ENCODE measurements around the gene ZEB2. TPM values are rescaled to one million over a fixed set of nuclear protein-coding genes. Genes with fewer than 3 reads are reported as not detected.

ZEB2 gene
- total and polyA plus RNA-seq, 2 donors from 2014 or later, result 8.3 to 136 TPM

DNA sequence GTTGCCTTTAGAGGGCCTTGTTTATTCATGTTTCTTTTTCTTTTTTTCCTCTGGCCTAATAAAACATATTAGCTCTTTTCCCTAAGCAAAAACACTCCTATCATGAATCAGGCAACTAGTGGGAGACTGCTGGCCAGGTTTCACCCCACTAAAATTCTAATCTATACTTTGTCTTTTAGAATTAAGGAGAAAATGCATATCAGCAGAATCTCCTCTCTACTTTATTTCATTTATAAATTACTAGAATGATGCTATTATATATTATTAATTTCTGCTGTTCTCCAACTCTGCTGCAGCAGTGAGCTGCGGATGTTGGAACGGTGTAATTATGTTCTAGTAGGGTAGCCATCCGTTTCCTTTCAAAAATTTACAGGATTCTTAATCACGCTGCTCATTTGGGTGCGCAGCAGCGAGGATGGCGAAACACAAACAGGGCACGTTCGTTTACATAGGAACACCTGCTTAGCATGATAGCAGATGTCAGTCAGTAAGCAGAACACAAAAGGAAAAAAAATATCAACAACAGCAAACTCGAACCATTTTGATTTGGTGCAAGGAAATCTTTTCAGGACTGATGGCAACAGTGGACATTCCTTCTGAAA lies 30.5 kb downstream of the ZEB2 start:
- H3K27ac ChIP-seq (ENCODE audit: low read depth in 2 of 2, low read length in 2 of 2), result no peak overlapping the region

DNA sequence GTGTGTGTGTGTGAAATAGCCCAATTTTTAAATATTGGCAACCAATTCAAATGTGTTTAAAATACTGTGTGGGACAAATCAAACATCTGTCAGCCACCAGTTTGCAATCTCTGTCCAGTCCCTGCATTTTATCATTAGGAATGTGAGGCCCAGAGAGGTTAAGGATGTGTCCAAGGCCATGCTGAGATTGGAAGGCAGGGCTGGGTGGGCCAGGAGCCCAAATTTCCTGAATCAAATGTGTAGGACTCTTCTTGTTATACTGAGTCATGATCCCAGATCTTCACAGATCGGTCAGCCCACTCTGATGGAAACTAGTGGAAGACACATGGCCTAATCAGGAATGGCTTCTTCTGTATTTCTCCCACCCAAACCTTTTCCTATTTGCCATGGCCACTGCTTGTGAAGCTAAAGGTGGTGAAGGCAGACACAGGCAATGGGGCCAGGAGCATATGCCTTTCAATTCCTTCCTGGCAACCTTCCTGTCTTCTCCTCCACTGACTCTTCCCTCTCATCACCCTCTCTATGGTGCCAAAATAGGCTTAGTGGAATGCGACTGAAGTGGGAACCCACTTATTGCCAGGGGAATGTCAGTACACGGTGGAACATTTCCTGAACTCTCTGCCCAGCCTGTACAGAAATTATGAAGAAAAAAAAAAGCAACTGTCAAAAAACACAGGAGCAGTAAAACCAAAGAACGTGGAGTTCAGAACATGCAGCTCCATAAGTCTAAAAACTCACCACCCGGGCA lies 35.5 kb downstream of the ZEB2 start:
- intact Hi-C loops (cut with DNase I), result no loop called here
- H3K27me3 ChIP-seq (ENCODE audit: control insufficient read depth, insufficient read depth, low read length), result no peaks in the 10 kb centered on the region
- H3K36me3 ChIP-seq (ENCODE audit: control insufficient read depth in 2 of 3, insufficient read depth in 3 of 3, low read length in 3 of 3), result no peaks in the 10 kb centered on the region
- peaks cover 0 to 3% (median 3%) of the 10 kb centered on the region in 3 donors for H3K4me1 ChIP-seq (ENCODE audit: control insufficient read depth in 2 of 3, insufficient read depth in 2 of 3, low read depth in 1 of 3, low read length in 3 of 3)
- no peaks in the 10 kb centered on the region for H3K9me3 ChIP-seq (ENCODE audit: control insufficient read depth in 2 of 3, insufficient read depth in 1 of 3, low read length in 3 of 3)
- no peak overlapping the region for H3K9ac ChIP-seq (ENCODE audit: low read length in 3 of 3)
- DNase-seq, result no peak
- no peak overlapping the region for H3K4me3 ChIP-seq (ENCODE audit: low read length in 3 of 3)
- no peak overlapping the region for H3K27ac ChIP-seq (ENCODE audit: low read depth in 2 of 2, low read length in 2 of 2)
- TF ChIP-seq, protein P1, sequence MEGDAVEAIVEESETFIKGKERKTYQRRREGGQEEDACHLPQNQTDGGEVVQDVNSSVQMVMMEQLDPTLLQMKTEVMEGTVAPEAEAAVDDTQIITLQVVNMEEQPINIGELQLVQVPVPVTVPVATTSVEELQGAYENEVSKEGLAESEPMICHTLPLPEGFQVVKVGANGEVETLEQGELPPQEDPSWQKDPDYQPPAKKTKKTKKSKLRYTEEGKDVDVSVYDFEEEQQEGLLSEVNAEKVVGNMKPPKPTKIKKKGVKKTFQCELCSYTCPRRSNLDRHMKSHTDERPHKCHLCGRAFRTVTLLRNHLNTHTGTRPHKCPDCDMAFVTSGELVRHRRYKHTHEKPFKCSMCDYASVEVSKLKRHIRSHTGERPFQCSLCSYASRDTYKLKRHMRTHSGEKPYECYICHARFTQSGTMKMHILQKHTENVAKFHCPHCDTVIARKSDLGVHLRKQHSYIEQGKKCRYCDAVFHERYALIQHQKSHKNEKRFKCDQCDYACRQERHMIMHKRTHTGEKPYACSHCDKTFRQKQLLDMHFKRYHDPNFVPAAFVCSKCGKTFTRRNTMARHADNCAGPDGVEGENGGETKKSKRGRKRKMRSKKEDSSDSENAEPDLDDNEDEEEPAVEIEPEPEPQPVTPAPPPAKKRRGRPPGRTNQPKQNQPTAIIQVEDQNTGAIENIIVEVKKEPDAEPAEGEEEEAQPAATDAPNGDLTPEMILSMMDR (IDR thresholded peaks at IDR 0.05; ENCODE audit: borderline replicate concordance, extremely low read depth, insufficient read depth), result no peak
- no peak for FAIRE-seq

More for the DNA sequence above, 30.5 kb downstream of the ZEB2 start:
- FAIRE-seq, result no peak
- H3K4me3 ChIP-seq (ENCODE audit: low read length in 3 of 3), result peak overlapping the region in 1 of 3 donors; percentile 10
- DNase-seq, result peak in 1 of 5 donors; percentile 51
- no peaks in the 10 kb centered on the region for H3K27me3 ChIP-seq (ENCODE audit: control insufficient read depth, insufficient read depth, low read length)
- H3K4me1 ChIP-seq (ENCODE audit: control insufficient read depth in 2 of 3, insufficient read depth in 2 of 3, low read depth in 1 of 3, low read length in 3 of 3), result peaks cover 0 to 3% (median 0%) of the 10 kb centered on the region in 3 donors
- no peaks in the 10 kb centered on the region for H3K9me3 ChIP-seq (ENCODE audit: control insufficient read depth in 2 of 3, insufficient read depth in 1 of 3, low read length in 3 of 3)
- TF ChIP-seq, protein P1 (IDR thresholded peaks at IDR 0.05; ENCODE audit: borderline replicate concordance, extremely low read depth, insufficient read depth), result no peak
- H3K36me3 ChIP-seq (ENCODE audit: control insufficient read depth in 2 of 3, insufficient read depth in 3 of 3, low read length in 3 of 3), result no peaks in the 10 kb centered on the region
- intact Hi-C loops (cut with DNase I), result no loop called here
- H3K9ac ChIP-seq (ENCODE audit: low read length in 3 of 3), result no peak overlapping the region

DNA sequence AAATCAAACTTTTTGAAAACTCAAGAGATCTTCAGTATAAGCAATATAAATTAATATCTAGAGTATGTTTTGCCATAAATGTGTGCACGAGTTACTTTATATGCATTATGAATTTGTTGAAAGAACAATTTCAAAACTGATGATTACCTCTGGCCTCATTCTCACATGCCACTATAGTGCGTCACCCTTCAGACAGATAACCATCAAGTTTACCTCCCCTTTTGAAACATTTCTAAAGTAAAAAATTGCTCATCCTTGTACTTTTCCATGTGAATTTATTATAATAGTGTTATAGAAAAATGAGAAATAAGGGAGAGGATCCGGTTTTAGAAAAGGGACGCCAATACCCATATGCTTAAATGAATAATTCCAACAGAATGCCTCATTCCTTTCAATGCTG lies 38.3 kb downstream of the ZEB2 start:
- no peak for FAIRE-seq
- no peak for DNase-seq
- TF ChIP-seq, protein P1 (IDR thresholded peaks at IDR 0.05; ENCODE audit: borderline replicate concordance, extremely low read depth, insufficient read depth), result no peak
- no peak overlapping the region for H3K9ac ChIP-seq (ENCODE audit: low read length in 3 of 3)
- H3K27ac ChIP-seq (ENCODE audit: low read depth in 2 of 2, low read length in 2 of 2), result no peak overlapping the region
- no peaks in the 10 kb centered on the region for H3K36me3 ChIP-seq (ENCODE audit: control insufficient read depth in 2 of 3, insufficient read depth in 3 of 3, low read length in 3 of 3)
- H3K4me3 ChIP-seq (ENCODE audit: low read length in 3 of 3), result no peak overlapping the region
- no peaks in the 10 kb centered on the region for H3K27me3 ChIP-seq (ENCODE audit: control insufficient read depth, insufficient read depth, low read length)
- intact Hi-C loops (cut with DNase I), result no loop called here
- H3K4me1 ChIP-seq (ENCODE audit: control insufficient read depth in 2 of 3, insufficient read depth in 2 of 3, low read depth in 1 of 3, low read length in 3 of 3), result peaks cover 0 to 7% (median 7%) of the 10 kb centered on the region in 3 donors
- H3K9me3 ChIP-seq (ENCODE audit: control insufficient read depth in 2 of 3, insufficient read depth in 1 of 3, low read length in 3 of 3), result no peaks in the 10 kb centered on the region

All from kidney (tissue), 14 donors.